NCI-H446 treated with DMSO at 0.1 percent for 48 hours (cell line): ENCODE data around the gene WAPL.
"Not testable (repeated sequence)": the region's sequence is repeated elsewhere in the genome, so short reads cannot be mapped to it uniquely, and the experiment has no call there.

Experiments
- DNase-seq: peaks from one replicate; lab custom pipeline; 2025; lab: John Stamatoyannopoulos, UW

The WAPL gene

GRCh38 chr10:86390337-86391120 lies 131.1 kb downstream of the WAPL start:
- DNase-seq, result no peak

GRCh38 chr10:86389441-86390193 lies 132.0 kb downstream of the WAPL start:
- no peak for DNase-seq

GRCh38 chr10:86389109-86389440 lies 132.5 kb downstream of the WAPL start:
- DNase-seq, result not testable (repeated sequence)

- no peak for DNase-seq
Observed at GRCh38 chr10:86388119-86388704, 133.4 kb downstream of the WAPL start.

- no peak for DNase-seq
Observed at GRCh38 chr10:86387178-86387794, 134.3 kb downstream of the WAPL start.

GRCh38 chr10:86385806-86386205 lies 135.8 kb downstream of the WAPL start:
- no peak for DNase-seq
